K562 (cell line): ENCODE data around the gene C2CD4D. TPM values are rescaled to one million over a fixed set of nuclear protein-coding genes. Genes with fewer than 3 reads are reported as not detected.
"Not testable (repeated sequence)": the region's sequence is repeated elsewhere in the genome, so short reads cannot be mapped to it uniquely, and the experiment has no call there.

Experiments used
- ATAC-seq: fragments of 200-7000 bp; cut with Tn5 transposase; 3 replicates; pipeline ENCODE4 v1.9.1; 2020; ENCODE audit warnings: moderate library complexity
- BruUV-seq: library from RNA; stranded (reverse); fragments of 400-500 nt; replicated peaks from 2 replicates; lab custom pipeline; 2021; lab: Mats Ljungman, UMichigan
- CTCF ChIA-PET: fragments of 300-600 bp; formaldehyde crosslinking; extraction: SDS; loops from one replicate; lab custom pipeline; 2021; ENCODE audit warnings: low intra/inter-chr PET ratio; lab: Yijun Ruan, JAX
- POLR2A ChIA-PET: fragments of 300-600, 350-650 bp; sonication (Branson Sonifier 250); formaldehyde crosslinking; extraction: SDS; loops from one replicate; lab custom pipeline; 2021; ENCODE audit warnings: antibody characterized with exemption, inconsistent platforms; lab: Yijun Ruan, JAX
- DNase-seq, 4 experiments: peaks; one replicate each; pipeline versions ENCODE4 v3.0.0 to v3.0.0-alpha.2; 2011 to 2018; ENCODE audit warnings: low spot score in 3 of 4, mixed read lengths in 3 of 4; ENCODE audit errors: extremely low read depth in 1 of 4
- FAIRE-seq: peaks from 2 replicates; lab custom pipeline; 2011; peaks lifted over from hg19 to GRCh38; lab: Jason Lieb, UNC
- H2AFZ ChIP-seq: 2 replicates; pipeline ENCODE4 v1.6.0; 2011; ENCODE audit warnings: low read depth, low read length, control low read depth, inconsistent platforms
- H3K27ac ChIP-seq: fragments of 200-600 bp; 3 replicates; pipeline ENCODE4 v1.8.0; 2011; ENCODE audit warnings: low read depth, mild to moderate bottlenecking, control low read depth, inconsistent platforms, low read length, moderate library complexity, mixed read lengths; ENCODE audit errors: extremely low read depth
- H3K27me3 ChIP-seq, 2 experiments: fragments of 300-600 bp in 1 of 2; 2 replicates in 1 of 2; 3 replicates in 1 of 2; pipeline versions ENCODE4 v1.6.0 to v1.8.0; 2011; ENCODE audit warnings: inconsistent platforms in 2 of 2, low read length in 2 of 2, mild to moderate bottlenecking in 1 of 2, mixed read lengths in 1 of 2, moderate library complexity in 1 of 2; ENCODE audit not compliant: control insufficient read depth in 2 of 2, insufficient read depth in 2 of 2
- H3K36me3 ChIP-seq: fragments of 300-600 bp; 3 replicates; pipeline ENCODE4 v1.8.0; 2011; ENCODE audit warnings: mild to moderate bottlenecking, low read length, inconsistent platforms; ENCODE audit not compliant: control insufficient read depth, insufficient read depth
- H3K4me1 ChIP-seq, 2 experiments: fragments of 200-600 bp in 1 of 2; replicated peaks in 1 of 2; 2 replicates in 1 of 2; 3 replicates in 1 of 2; pipeline versions ENCODE4 v1.5.1 to v1.8.0; 2011; ENCODE audit warnings: inconsistent platforms in 2 of 2, low read length in 2 of 2, mild to moderate bottlenecking in 1 of 2, mixed read lengths in 1 of 2, moderate library complexity in 1 of 2; ENCODE audit not compliant: control insufficient read depth in 2 of 2, insufficient read depth in 2 of 2
- H3K4me2 ChIP-seq: 2 replicates; pipeline ENCODE4 v1.6.1; 2011; ENCODE audit warnings: low read length, control low read depth, inconsistent platforms, mixed read lengths; ENCODE audit not compliant: insufficient read depth
- H3K4me3 ChIP-seq: fragments of 200-600 bp; sonication (generic), shearing (Covaris generic); 2 replicates; pipeline ENCODE4 v1.5.1; 2016; ENCODE audit warnings: control low read depth, inconsistent platforms
- H3K79me2 ChIP-seq: fragments of 200-600 bp; 3 replicates; pipeline ENCODE4 v1.8.0; 2011; ENCODE audit warnings: low read length, inconsistent platforms; ENCODE audit not compliant: control insufficient read depth, insufficient read depth
- H3K9ac ChIP-seq, 2 experiments: 2 replicates each; pipeline versions ENCODE4 v1.6.0 to v1.6.1; 2011; ENCODE audit warnings: low read depth in 2 of 2, low read length in 2 of 2, control low read depth in 1 of 2, inconsistent platforms in 1 of 2, mild to moderate bottlenecking in 1 of 2, mixed read lengths in 1 of 2; ENCODE audit not compliant: insufficient read depth in 1 of 2
- H3K9me1 ChIP-seq: one replicate; pipeline ENCODE4 v1.6.0; 2011; ENCODE audit warnings: inconsistent platforms, mild to moderate bottlenecking, low read length, moderate library complexity; ENCODE audit not compliant: control insufficient read depth, insufficient read depth
- H3K9me3 ChIP-seq: replicated peaks from 2 replicates; pipeline ENCODE4 v1.5.1; 2011; ENCODE audit warnings: low read depth, low read length, inconsistent platforms; ENCODE audit not compliant: control insufficient read depth, insufficient read depth
- H4K20me1 ChIP-seq: replicated peaks from 2 replicates; pipeline ENCODE4 v1.6.1; 2011; ENCODE audit warnings: low read length, inconsistent platforms, mixed read lengths; ENCODE audit not compliant: control insufficient read depth, insufficient read depth
- CBFA2T3 ChIP-seq: fragments of 450-650 bp; IDR thresholded peaks from 2 replicates; pipeline ENCODE4 v1.6.1; 2017
- ETV6 ChIP-seq, 3 experiments: fragments of 150-350 bp in 1 of 3; sonication (generic) in 1 of 3; formaldehyde crosslinking in 1 of 3; IDR thresholded peaks; 2 replicates each; pipeline versions ENCODE4 v1.6.1 to v1.8.0; 2014 to 2022; ENCODE audit warnings: borderline replicate concordance in 2 of 3, low read depth in 2 of 3, antibody characterized with exemption in 1 of 3, low read length in 1 of 3, mild to moderate bottlenecking in 1 of 3, missing genetic modification reagents in 1 of 3
- FOXM1 ChIP-seq, 2 experiments: fragments of 450-650 bp in 1 of 2; sonication (generic) in 1 of 2; formaldehyde crosslinking in 1 of 2; IDR thresholded peaks; 2 replicates each; pipeline versions ENCODE4 v1.6.1 to v1.9.0; 2017 to 2022; ENCODE audit warnings: low read depth in 2 of 2, mild to moderate bottlenecking in 2 of 2, missing genetic modification reagents in 1 of 2, moderate library complexity in 1 of 2
- HDGF ChIP-seq: fragments of 450-650 bp; IDR thresholded peaks from 2 replicates; pipeline ENCODE4 v1.6.1; 2016
- MXD1 ChIP-seq: fragments of 250-450 bp; sonication (Bioruptor Pico); IDR thresholded peaks from 2 replicates; pipeline ENCODE4 v1.8.0; 2021; ENCODE audit warnings: borderline replicate concordance, mild to moderate bottlenecking, moderate library complexity; ENCODE audit not compliant: poor library complexity, severe bottlenecking
- NFXL1 ChIP-seq: fragments of 450-650 bp; formaldehyde crosslinking; IDR thresholded peaks from 2 replicates; pipeline ENCODE4 v1.4.0; 2021; ENCODE audit warnings: mild to moderate bottlenecking
- OTX1 ChIP-seq: fragments of 450-650 bp; formaldehyde crosslinking; IDR thresholded peaks from 2 replicates; pipeline ENCODE4 v1.4.0; 2022; ENCODE audit warnings: mild to moderate bottlenecking
- PHB ChIP-seq: fragments of 250-450 bp; sonication (Bioruptor Pico); IDR thresholded peaks from 2 replicates; pipeline ENCODE4 v1.5.0; 2021
- RBFOX2 ChIP-seq: fragments of 200-400 bp; formaldehyde crosslinking; IDR thresholded peaks from 2 replicates; pipeline ENCODE4 v1.6.1; 2017; ENCODE audit warnings: low read depth, mild to moderate bottlenecking, low read length, moderate library complexity
- SNIP1 ChIP-seq: fragments of 450-650 bp; IDR thresholded peaks from 2 replicates; pipeline ENCODE4 v1.7.1; 2017; ENCODE audit warnings: low read depth, mild to moderate bottlenecking
- THAP7 ChIP-seq: fragments of 250-450 bp; sonication (Bioruptor Pico); IDR thresholded peaks from 2 replicates; pipeline ENCODE4 v1.5.0; 2021
- ZNF445 ChIP-seq: fragments of 250-450 bp; sonication (Bioruptor Pico); IDR thresholded peaks from 2 replicates; pipeline ENCODE4 v1.4.0; 2020; ENCODE audit warnings: low read depth, mild to moderate bottlenecking, moderate library complexity
- ZNF583 ChIP-seq: fragments of 250-450 bp; sonication (Bioruptor Pico); IDR thresholded peaks from 2 replicates; pipeline ENCODE4 v1.4.0; 2020
- WGBS: fragments of 100-300 bp; shearing (Covaris generic); methylation state at CpG from one replicate; pipeline ENCODE4 v1.1.6; 2016; ENCODE audit warnings: low coverage, mixed read lengths; ENCODE audit not compliant: insufficient coverage; ENCODE audit errors: missing lambda C conversion rate; 5-methylcytosine and 5-hydroxymethylcytosine counted together
- in situ Hi-C: fragments of 300-500 bp; cut with MboI; formaldehyde crosslinking; loops from 4 replicates; pipeline ENCODE4 v1.15.0; 2018; ENCODE audit warnings: inconsistent platforms, mixed read lengths
- intact Hi-C: fragments of 100-400 bp; cut with micrococcal nuclease; formaldehyde crosslinking; loops from 2 replicates; pipeline ENCODE4 v1.14.2; 2022
- polyA plus RNA-seq, 8 experiments: library from polyadenylated mRNA; depleted of rRNA in 4 of 8; stranded (reverse) in 5 of 8; unstranded in 3 of 8; fragments of >200 nt; fragmentation: Nextera tagmentation in 2 of 8; fragmentation: Illumina TruSeq in 1 of 8; extraction: Ambion mirVana in 2 of 8; extraction: Trizol in 1 of 8; gene quantifications; 2 replicates each; pipeline versions ENCODE4 v1.2.1 to v1.2.3, GENCODE V29; 2011 to 2014; ENCODE audit warnings: inconsistent platforms in 1 of 8, missing spikeins in 1 of 8
- total RNA-seq, 7 experiments: library from RNA; depleted of rRNA in 6 of 7; stranded (reverse); fragments of >200 nt in 6 of 7; fragmentation: Illumina TruSeq in 2 of 7; extraction: Trizol in 2 of 7; gene quantifications; 2 replicates each; pipeline versions ENCODE4 v1.2.1 to v1.2.3, GENCODE V29; 2011 to 2021; ENCODE audit warnings: low replicate concordance in 1 of 7

C2CD4D gene
- total and polyA plus RNA-seq, 9 of the 15 experiments (the other 6 are each of a cell fraction or from before 2014, with no cell fraction given) = not detected

- H3K4me3 ChIP-seq, H3K27ac ChIP-seq, POLR2A ChIA-PET, FAIRE-seq, ATAC-seq, in situ Hi-C loops, H3K9me1 ChIP-seq, H3K4me2 ChIP-seq, H2AFZ ChIP-seq, intact Hi-C loops, H4K20me1 ChIP-seq, H3K9ac ChIP-seq, BruUV-seq, H3K79me2 ChIP-seq, H3K9me3 ChIP-seq, H3K4me1 ChIP-seq, H3K36me3 ChIP-seq: not testable (repeated sequence)
- TF ChIP-seq CBFA2T3 = peak; percentile 28; the same call in 1 of the 2 replicates
- 18% methylated on average over 8 of the region's 8 CpGs for WGBS
- DNase-seq = peak in 1 of 4 experiments; percentile 28
- H3K27me3 ChIP-seq = peaks cover 18 to 39% of the 10 kb centered on the region in 2 experiments
- CTCF ChIA-PET = interaction anchor here (0.6 kb wide), 1 partner anchor 656 kb away, joined by 4 read pairs; no protein-coding TSS in a partner anchor
These were observed 15.9 kb upstream of the C2CD4D start for GRCh38 chr1:151855516-151855915.

GRCh38 chr1:151854658-151855057 lies 15.0 kb upstream of the C2CD4D start:
- intact Hi-C loops = no loop called here
- peaks cover 3% of the 10 kb centered on the region for H3K9me1 ChIP-seq
- no TSS peak for BruUV-seq

More at GRCh38 chr1:151854658-151855057, 15.0 kb upstream of the C2CD4D start:
- Histone ChIP-seq H3K9me3 (no peaks in the 10 kb centered on the region), H3K9ac (no peak overlapping the region), H3K79me2 (no peaks in the 10 kb centered on the region), H3K4me1 (peaks cover 5 to 7% of the 10 kb centered on the region in 2 experiments; a peak in 2 of 5 replicates), H3K4me3 (no peak overlapping the region), H3K4me2 (no peak overlapping the region), H3K27me3 (peaks cover 25 to 44% of the 10 kb centered on the region in 2 experiments), H3K27ac (no peak overlapping the region), H4K20me1 (0 out of 2 replicates have a peak, but pooled peaks cover 3% of the 10 kb centered on the region), H3K36me3 (no peaks in the 10 kb centered on the region), H2AFZ (no peak overlapping the region)
- no peak for FAIRE-seq
- in situ Hi-C loops = no loop called here
- POLR2A ChIA-PET = interaction anchor here (0.7 kb wide), 1 partner anchor 120 kb away, joined by 4 read pairs; no protein-coding TSS in a partner anchor
- ATAC-seq = no peak
- TF ChIP-seq RBFOX2 (no peak), SNIP1 (no peak), NFXL1 (no peak), ETV6 (IDR thresholded peaks at IDR 0.05; ENCODE audit: borderline replicate concordance in 1 of 2, low read depth in 2 of 2, low read length in 1 of 2) (no peak), ETV6 (CRISPR knock-in tag; IDR thresholded peaks at IDR 0.05; ENCODE audit: borderline replicate concordance) (no peak), ZNF583 (CRISPR knock-in tag) (no peak), FOXM1 (IDR thresholded peaks at IDR 0.05; ENCODE audit: low read depth) (no peak), FOXM1 (CRISPR knock-in tag; IDR thresholded peaks at IDR 0.05; ENCODE audit: low read depth) (no peak), PHB (no peak), OTX1 (no peak), HDGF (no peak), ZNF445 (CRISPR knock-in tag) (no peak), MXD1 (CRISPR knock-in tag) (no peak), THAP7 (CRISPR knock-in tag) (no peak)
- 60% methylated on average over 6 of the region's 7 CpGs for WGBS
- DNase-seq = no peak
- CTCF ChIA-PET = interaction anchor here (0.6 kb wide), 1 partner anchor 120 kb away, joined by 3 read pairs; no protein-coding TSS in a partner anchor
